ENCODE measurements around the gene COL7A1.

DNA sequence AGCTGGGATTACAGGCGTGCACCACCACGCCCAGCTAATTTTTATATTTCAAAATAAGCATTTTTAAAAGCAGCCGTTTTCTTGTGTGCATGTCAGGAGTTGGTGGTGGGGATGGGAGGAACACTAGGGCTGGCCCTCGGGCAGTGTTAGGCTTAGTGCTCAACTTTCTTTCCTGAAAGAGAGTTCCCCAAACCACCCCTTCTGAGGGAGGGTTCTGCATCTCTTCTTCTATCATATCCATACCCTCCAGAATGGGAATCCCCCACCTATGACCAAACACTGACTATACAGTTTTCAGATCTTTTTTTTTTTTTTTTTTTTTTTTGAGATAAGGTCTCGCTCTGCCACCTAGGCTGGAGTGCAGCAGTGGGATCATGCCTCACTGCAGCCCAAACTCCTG is 51.0 kb downstream of the COL7A1 start:
- TF ChIP-seq CTCF (IDR thresholded peaks at IDR 0.05), result no peak
- no peak for TF ChIP-seq POLR2AphosphoS5 (IDR thresholded peaks at IDR 0.05; ENCODE audit: low read depth, low read length)
- no peak for TF ChIP-seq EZH2phosphoT487 (IDR thresholded peaks at IDR 0.05; ENCODE audit: borderline replicate concordance, low read depth)
- TF ChIP-seq, protein P1, sequence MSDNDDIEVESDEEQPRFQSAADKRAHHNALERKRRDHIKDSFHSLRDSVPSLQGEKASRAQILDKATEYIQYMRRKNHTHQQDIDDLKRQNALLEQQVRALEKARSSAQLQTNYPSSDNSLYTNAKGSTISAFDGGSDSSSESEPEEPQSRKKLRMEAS (IDR thresholded peaks at IDR 0.05; ENCODE audit: low read depth), result no peak
- TF ChIP-seq USF2 (IDR thresholded peaks at IDR 0.05; ENCODE audit: borderline replicate concordance, low read depth, low read length), result no peak
- TF ChIP-seq TCF12 (IDR thresholded peaks at IDR 0.05), result no peak
- TF ChIP-seq, protein P2, sequence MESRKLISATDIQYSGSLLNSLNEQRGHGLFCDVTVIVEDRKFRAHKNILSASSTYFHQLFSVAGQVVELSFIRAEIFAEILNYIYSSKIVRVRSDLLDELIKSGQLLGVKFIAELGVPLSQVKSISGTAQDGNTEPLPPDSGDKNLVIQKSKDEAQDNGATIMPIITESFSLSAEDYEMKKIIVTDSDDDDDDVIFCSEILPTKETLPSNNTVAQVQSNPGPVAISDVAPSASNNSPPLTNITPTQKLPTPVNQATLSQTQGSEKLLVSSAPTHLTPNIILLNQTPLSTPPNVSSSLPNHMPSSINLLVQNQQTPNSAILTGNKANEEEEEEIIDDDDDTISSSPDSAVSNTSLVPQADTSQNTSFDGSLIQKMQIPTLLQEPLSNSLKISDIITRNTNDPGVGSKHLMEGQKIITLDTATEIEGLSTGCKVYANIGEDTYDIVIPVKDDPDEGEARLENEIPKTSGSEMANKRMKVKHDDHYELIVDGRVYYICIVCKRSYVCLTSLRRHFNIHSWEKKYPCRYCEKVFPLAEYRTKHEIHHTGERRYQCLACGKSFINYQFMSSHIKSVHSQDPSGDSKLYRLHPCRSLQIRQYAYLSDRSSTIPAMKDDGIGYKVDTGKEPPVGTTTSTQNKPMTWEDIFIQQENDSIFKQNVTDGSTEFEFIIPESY (IDR thresholded peaks at IDR 0.05; ENCODE audit: borderline replicate concordance, low read depth), result no peak
- TF ChIP-seq EP300 (IDR thresholded peaks at IDR 0.05; ENCODE audit: borderline replicate concordance in 1 of 2, low read depth in 1 of 2, low read length in 1 of 2), result no peak
- TF ChIP-seq NRF1 (IDR thresholded peaks at IDR 0.05; ENCODE audit: low read depth, low read length), result no peak
- no peak for TF ChIP-seq RFX5 (IDR thresholded peaks at IDR 0.05; ENCODE audit: low read length)
- TF ChIP-seq TAF1 (IDR thresholded peaks at IDR 0.05; ENCODE audit: borderline replicate concordance, low read depth, low read length), result no peak

Data from SK-N-SH (cell line).